Measurements from ENCODE around the gene CYP51A1. TPM values are rescaled to one million over a fixed set of nuclear protein-coding genes. Genes with fewer than 3 reads are reported as not detected.

CYP51A1 gene
- total RNA-seq: 263 and 279 TPM in 2 replicates

DNA sequence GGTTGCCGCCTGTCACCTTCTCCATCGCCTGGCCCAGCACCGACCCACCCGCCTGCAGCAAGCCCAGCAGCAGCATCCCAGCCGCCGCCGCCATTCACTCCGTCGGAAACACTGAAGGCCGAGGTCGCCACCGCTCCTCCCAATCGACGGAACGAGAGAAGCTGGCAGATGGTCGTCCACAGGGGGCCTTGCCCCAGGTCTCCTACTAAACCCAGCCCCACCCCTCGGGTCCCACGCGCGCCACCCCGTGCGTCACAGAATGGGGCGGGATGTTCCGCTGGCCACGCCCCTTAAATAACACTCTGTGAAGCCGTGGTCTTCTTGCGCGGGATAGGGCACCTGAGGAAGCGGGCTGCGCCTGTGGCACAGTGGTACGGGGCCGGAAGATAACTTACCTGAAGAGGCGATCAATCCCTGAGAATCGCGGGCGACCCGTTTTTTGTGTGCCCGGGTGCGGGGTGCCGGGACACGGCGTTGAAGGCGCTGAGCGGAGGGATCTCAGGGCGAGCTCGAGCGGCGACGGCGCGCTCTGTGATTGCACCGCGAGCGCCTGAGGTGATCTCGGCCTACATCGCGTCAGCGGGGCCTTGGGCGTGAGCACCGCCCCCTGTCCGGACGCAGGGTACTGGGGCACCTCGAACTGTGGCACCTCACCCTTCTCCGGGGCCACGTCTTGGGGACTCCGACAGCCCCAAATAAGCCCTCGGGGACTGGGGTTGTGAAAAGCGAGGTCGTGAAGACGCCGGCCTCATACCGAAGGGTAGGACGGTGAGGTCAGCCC, at the start of gene CYP51A1:
Gene CYP51A1 (minus strand): TSS at position 207 of the 781 bp plus-strand sequence. CDS start 113 bp downstream, at position 94.

DNA sequence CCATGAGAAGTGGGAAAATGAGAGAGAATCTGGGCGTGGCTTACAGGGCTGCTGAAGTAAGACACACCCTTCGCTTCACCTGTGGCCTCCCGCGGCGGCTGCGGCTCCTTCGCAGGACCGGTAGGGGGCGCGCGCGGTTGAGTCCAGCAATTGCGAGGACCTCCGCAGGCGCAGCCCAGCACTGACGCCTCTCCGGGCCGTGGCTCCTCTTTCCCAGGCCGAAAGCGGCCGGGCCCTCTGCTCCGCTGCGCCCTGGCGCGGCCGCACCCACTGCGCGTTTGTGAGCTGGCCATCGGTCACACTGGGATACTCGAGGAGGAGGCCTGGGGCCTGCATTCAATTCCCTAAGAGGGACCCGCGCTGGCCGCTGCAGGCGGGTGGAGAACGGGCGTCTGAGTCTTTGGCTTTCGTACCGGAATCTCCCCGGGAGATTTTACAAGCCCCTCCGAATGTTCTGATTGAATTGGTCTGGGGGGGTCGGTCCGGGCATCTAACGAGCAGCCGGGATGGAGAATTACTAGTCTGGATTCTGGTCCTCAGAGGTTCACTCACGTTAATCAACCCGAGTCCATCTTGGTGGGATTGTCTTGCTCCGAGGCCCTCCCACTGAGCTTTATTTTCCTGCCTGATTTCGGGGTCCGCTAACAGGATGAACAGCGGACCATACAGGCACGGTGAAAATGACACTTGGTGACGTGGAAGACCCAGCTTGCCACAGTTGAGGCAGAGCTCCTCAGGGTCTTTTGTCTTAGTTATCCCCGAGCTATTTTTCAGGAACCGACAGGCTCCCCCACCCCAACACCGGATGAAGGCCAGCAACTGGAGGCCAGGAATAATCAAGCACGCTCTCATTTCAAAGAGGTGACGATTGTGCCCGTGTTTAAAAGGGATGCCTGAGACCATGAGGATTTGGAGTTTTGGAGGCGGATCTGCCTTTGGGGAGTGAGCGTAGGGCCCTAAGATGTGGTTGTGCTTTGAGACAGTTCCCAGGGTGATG, 44.9 kb upstream of the CYP51A1 start, which contains the start of gene LRRD1:
Gene LRRD1 (minus strand): TSS at position 215 of the 997 bp plus-strand sequence. CDS start 13,940 bp downstream, outside the sequence.

Other genes with a start within 250 kb of the CYP51A1 start
- gene AKAP9, start 193.6 kb downstream of the CYP51A1 start, total RNA-seq: 45.1 and 85.6 TPM in 2 replicates
- gene LRRD1, start 44.7 kb upstream of the CYP51A1 start, total RNA-seq: under 0.01 and 0.14 TPM in 2 replicates
- gene KRIT1, start 111.4 kb upstream of the CYP51A1 start, total RNA-seq: 44.1 and 59.9 TPM in 2 replicates
- gene ANKIB1, start 111.5 kb upstream of the CYP51A1 start, total RNA-seq: 58.8 and 65.9 TPM in 2 replicates